ENCODE results near the gene WFDC6.

DNA sequence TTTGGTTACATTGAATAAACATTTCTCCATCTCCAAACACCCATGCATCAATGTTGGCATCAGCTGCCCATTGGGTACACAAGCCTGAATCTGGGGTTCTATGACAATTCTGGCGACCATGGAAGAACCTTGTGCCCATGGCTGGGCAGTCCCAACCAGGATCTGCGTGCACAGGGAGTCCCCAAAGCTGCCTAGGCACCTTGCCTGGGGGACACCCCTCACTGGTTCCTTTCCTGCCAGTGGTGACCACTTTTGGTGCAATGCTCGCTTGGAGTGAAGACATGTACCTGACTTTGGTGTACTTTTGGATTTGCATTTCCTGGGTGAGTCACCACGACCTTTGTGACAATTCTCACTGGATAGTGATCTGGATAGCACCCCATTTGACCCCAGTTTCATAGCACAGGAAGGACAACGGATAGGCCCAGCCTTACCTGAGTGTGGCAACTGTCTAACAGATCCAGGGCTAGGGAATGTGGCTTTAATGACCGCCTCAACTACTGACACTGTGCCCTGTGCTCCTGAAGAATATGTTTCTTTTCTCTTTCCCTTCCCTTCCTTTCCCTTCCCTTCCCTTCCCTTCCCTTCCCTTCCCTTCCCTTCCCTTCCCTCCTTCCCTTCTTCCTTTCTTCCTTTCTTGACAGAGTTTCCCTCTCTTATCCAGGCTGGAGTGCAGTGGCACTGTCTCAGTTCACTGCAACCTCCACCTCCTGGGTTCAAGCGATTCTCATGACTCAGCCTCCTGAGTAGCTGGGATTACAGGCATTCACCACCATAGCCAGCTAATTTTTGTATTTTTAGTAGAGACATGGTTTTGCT lies 31.0 kb downstream of the WFDC6 start:
- TF ChIP-seq CTCF (optimal IDR thresholded peaks at IDR 0.05 in 1 of 3, IDR thresholded peaks at IDR 0.05 in 1 of 3, conservative IDR thresholded peaks at IDR 0.05 in 1 of 3; ENCODE audit: extremely low read depth in 1 of 3, insufficient read depth in 2 of 3, low read length in 3 of 3) (no peak), EZH2 (IDR thresholded peaks at IDR 0.05; ENCODE audit: low read length) (no peak)

All from keratinocyte (primary cell).